Measurements from ENCODE around the gene BEST2.
"Not testable (repeated sequence)": the region's sequence is repeated elsewhere in the genome, so short reads cannot be mapped to it uniquely, and the experiment has no call there.

The BEST2 gene

DNA sequence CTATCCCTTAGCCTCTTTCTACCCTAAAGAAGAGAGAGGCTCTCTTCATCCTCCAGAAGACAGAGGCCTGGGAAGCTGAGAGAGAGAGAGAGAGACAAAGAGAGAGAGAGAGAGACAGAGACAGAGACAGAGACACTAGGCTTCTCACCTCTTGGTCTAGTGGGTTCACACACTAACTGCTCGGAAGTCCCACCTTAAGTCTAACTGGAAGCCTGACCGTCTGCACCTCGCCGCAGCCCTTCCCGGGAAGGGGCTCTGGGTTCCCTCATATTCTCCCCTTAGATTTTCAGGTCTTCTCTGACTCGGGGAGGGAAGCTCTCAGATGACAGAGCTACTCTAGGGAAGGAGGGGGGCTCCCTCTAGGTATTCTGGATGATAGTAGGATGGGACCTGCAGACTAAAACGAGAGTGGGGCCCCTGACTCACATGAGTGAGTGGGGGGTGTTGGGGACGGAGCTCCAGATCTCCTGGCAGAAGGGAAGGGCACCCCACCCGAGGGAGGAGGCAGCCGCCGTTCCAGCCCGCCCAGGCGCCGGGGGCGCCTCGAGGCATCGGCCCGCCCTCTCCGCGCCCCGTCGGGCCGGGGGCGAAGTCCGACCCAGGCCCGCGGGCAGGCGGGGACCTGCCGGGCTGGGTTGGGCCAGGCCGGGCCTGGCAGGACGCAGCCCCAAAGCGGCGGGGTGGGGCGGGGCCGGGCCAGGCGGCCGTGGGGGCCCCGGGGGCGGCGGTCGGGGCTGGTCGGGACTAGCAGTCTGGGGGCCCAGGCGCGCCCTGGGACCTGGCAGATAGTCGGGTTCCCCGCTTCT, 37.7 kb downstream of the BEST2 start:
- no peak for DNase-seq

- peak; percentile 67 for DNase-seq
These were observed 38.5 kb downstream of the BEST2 start for GRCh38 chr19:12789904-12790619.

GRCh38 chr19:12790628-12791344, 39.2 kb downstream of the BEST2 start:
- no peak for DNase-seq

- peak; percentile 65 for DNase-seq
These were observed 39.9 kb downstream of the BEST2 start, which contains the start of gene JUNB for GRCh38 chr19:12791345-12792050. TSS of gene JUNB (plus strand) at chr19:12791486. CDS start at chr19:12791772, 286 bp downstream.

DNA sequence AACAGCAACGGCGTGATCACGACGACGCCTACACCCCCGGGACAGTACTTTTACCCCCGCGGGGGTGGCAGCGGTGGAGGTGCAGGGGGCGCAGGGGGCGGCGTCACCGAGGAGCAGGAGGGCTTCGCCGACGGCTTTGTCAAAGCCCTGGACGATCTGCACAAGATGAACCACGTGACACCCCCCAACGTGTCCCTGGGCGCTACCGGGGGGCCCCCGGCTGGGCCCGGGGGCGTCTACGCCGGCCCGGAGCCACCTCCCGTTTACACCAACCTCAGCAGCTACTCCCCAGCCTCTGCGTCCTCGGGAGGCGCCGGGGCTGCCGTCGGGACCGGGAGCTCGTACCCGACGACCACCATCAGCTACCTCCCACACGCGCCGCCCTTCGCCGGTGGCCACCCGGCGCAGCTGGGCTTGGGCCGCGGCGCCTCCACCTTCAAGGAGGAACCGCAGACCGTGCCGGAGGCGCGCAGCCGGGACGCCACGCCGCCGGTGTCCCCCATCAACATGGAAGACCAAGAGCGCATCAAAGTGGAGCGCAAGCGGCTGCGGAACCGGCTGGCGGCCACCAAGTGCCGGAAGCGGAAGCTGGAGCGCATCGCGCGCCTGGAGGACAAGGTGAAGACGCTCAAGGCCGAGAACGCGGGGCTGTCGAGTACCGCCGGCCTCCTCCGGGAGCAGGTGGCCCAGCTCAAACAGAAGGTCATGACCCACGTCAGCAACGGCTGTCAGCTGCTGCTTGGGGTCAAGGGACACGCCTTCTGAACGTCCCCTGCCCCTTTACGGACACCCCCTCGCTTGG, 40.7 kb downstream of the BEST2 start:
- no peak for DNase-seq

- no peak for DNase-seq
These were observed 41.3 kb downstream of the BEST2 start for GRCh38 chr19:12792853-12793289.

DNA sequence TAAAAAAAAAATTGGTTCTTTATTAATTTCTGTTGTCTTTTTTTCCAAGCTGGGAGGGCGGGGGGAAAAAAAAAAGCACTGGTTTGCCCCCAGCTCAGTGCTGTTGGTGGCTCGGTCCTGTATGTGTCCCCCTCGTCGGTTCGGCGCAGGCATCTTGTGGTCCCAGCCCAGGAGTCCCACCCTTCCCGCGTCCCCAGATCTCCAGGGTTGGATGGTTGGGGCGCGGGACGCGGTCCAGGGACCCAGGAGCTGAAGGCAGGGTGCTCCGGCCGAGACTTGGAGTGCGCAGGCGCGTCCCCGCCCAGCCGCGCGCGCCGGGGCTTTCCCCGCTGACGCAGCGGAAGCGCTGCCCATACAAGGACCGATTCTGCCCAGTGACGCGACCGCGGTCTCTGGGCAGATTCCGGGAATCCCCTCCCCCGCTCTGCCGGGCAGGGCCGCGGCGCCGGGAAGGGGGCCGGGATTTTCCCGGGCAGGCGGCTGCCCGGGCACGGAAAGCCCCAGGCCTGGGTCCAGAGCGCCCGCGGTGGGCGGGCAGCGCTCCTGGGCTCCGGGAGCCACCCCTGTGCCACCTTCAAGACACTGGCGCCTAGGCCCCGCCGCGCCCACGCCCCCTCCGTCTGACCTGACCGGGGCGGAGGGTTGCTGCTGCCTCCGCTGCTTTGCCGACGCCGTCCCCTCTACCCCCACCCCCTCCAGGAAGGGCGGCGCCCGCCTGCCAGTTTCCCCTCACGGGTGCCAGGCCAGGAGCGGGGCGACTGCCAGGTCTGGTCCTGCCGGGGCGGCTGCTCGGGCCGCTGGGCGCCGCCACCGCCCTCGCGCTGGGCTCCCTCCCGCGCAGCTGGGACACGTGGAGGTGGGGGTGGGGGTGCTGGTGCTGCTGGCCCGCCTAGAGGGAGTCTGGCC, 42.0 kb downstream of the BEST2 start:
- DNase-seq, result no peak

- DNase-seq, result no peak
These were observed 42.8 kb downstream of the BEST2 start for GRCh38 chr19:12794196-12794941.

GRCh38 chr19:12794971-12795381, 43.4 kb downstream of the BEST2 start:
- DNase-seq, result no peak

- DNase-seq, result peak; percentile 46
These were observed 44.8 kb downstream of the BEST2 start for GRCh38 chr19:12796146-12797071.

DNA sequence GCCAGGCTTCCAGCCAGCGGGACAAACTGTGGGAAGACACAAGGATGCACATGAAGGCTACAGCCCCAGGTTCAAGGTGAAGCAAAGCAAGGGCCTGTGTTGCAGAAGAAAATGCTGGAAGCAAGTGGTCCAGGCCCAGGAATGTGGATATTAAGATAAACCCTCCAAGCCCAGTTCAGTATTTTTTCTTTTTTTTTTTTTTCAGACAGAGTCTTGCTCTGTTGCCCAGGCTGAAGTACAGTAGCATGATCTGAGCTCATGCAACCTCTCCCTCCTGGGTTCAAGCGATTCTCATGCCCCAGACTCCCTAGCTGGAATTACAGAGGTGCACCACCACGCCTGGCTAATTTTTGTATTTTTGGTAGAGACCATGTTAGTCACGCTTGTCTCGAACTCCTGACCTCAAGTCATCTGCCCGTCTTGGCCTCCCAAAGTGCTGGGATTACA, 45.6 kb downstream of the BEST2 start:
- DNase-seq, result no peak

GRCh38 chr19:12797607-12798006, 46.0 kb downstream of the BEST2 start:
- DNase-seq, result not testable (repeated sequence)

GRCh38 chr19:12799742-12800465, 48.3 kb downstream of the BEST2 start:
- no peak for DNase-seq

DNA sequence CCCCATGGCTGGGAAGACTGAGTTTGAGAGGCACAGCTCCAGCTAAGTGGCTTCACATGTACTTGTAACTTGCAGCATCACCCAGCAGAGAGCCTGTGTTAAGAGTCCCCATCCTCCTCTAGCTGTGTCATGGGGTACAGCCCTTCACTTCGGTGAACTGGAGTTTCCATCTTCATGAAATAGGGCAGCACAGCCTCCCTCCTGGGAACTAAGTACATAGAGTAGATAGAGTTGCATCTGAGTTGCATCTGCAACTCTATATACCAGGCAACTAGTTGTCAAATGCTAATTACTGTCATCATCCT, 48.8 kb downstream of the BEST2 start:
- no peak for DNase-seq

DNA sequence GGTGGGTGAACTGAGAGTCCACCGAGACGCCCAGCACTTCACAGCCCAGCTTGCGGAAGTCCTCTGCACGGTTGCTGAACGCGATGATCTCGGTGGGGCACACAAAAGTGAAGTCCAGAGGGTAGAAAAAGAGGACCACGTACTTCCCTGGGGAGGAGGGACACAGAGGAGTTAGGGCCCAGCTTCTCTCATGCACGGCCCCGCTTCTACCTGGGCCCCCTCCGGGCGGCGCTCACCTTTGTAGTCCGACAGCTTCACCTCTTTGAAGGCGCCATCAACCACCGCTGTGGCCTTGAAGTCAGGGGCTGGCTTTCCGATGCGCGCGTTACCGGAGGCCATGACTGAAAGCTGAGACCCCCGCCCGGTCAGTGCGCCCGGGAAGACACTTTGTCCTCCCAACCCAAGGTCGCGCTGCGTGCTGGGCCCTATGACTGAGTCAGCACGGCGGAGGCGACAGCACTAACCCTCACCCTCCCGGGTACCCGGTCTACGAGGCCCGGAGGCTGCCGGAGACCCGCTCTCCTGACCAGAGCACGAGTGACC, 49.4 kb downstream of the BEST2 start:
- no peak for DNase-seq

DNA sequence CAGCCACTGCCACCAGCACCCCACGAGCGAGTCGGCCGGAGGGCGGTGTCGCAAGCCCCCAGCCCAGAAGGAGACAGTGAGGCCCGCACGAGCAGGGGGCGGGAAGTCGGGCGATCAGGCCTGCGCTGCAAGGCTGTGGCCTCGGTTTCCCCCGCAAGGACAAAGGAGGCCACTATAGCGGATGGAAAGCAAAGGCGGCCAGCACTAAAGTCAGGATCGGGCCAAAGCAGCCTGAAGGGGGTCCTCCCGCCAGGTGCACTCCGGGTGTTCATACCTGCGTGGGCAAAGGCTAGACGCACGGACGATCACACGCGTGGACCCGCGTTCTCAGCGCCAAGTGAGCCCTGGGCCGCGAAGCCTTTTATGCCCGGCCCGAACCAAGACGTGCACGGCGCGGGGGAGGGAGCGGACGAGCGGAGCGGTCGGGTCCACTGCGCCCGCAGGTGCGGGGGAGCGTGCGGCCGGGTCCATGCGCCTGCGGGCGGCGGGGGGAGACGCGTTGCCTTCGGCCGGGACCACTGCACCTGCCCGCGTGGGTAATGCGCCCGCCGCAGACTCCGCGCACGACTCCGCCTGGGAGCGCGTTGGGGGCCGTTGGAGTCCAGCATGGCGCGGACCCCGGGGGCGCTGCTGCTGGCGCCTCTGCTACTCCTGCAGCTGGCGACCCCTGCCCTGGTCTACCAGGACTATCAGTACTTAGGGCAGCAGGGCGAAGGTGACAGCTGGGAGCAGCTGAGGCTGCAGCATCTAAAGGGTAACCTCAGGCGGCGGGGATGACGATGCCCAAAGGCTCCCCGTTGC, 50.1 kb downstream of the BEST2 start, which contains the start of the genes PRDX2 and THSD8:
Gene PRDX2, minus strand, starts transcription at position 335 of the 801 bp plus-strand sequence. CDS start 539 bp downstream, outside the sequence.
Gene THSD8, plus strand, starts transcription at position 604 of the 801 bp plus-strand sequence. Its CDS starts 3 bp downstream, at position 607.
- peak; percentile 44 for DNase-seq

All from NCI-H524 treated with DMSO at 0.1 percent for 48 hours (cell line).